ENCODE data around the gene MSH6. TPM values are rescaled to one million over a fixed set of nuclear protein-coding genes. Genes with fewer than 3 reads are reported as not detected.

Gene MSH6
- total RNA-seq, 1 donor from 2014 or later = 19.3 TPM

- DNase-seq (ENCODE audit: low spot score) (no peak), ATAC-seq (no peak)
These were observed 4.1 kb upstream of the MSH6 start for GRCh38 chr2:47778698-47779425.

DNA sequence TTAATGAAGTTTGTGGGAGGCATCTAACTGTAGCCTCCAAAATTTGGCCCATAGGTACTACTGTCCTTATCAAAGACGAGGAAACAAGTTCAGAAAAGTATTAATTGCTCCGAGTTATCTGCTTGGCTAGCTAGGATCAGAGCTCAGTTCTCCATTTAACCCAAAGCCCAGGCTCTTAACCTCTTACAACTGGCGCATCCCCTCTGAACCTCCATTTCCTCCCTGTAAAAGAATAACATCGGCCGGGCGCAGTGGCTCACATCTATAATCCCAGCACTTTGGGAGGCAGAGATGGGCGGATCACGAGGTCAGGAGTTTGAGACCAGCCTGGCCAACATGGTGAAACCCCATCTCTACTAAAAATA lies 3.5 kb upstream of the MSH6 start:
- no peak for ATAC-seq
- DNase-seq (ENCODE audit: low spot score) = no peak

GRCh38 chr2:47782381-47782670 lies 619 bp upstream of the MSH6 start:
- ATAC-seq (peak; percentile 63), DNase-seq (ENCODE audit: low spot score) (peak; percentile 72)

- peak; percentile 68 for DNase-seq (ENCODE audit: low spot score)
- ATAC-seq = peak; percentile 48
These were observed 774 bp downstream of the MSH6 start for GRCh38 chr2:47783486-47784351.

DNA sequence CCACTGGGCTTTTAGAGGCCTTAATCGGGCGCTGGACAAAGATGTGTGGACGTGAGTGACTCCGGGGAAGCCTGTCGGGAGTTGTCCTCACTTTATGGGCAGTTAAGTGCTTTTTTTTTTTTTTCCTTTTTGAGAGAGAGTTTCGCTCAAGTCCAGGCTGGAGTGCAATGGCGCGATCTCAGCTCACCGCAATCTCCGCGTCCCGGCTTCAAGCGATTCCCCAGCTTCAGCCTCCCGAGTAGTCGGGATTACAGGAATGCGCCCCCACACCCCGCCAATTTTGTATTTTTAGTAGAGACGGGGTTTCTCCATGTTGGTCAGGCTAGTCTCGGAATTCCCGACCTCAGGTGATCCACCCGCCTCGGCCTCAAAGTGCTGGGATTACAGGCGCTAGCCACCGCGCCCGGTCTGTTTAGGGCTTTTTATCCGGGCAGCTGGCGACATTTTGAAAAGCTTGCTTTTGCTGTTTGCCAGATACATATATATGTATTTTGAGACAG lies 1.5 kb downstream of the MSH6 start:
- ATAC-seq (no peak), DNase-seq (ENCODE audit: low spot score) (peak; percentile 45)

- ATAC-seq = no peak
- DNase-seq (ENCODE audit: low spot score) = no peak
These were observed 3.0 kb downstream of the MSH6 start for GRCh38 chr2:47785986-47786385.

DNA sequence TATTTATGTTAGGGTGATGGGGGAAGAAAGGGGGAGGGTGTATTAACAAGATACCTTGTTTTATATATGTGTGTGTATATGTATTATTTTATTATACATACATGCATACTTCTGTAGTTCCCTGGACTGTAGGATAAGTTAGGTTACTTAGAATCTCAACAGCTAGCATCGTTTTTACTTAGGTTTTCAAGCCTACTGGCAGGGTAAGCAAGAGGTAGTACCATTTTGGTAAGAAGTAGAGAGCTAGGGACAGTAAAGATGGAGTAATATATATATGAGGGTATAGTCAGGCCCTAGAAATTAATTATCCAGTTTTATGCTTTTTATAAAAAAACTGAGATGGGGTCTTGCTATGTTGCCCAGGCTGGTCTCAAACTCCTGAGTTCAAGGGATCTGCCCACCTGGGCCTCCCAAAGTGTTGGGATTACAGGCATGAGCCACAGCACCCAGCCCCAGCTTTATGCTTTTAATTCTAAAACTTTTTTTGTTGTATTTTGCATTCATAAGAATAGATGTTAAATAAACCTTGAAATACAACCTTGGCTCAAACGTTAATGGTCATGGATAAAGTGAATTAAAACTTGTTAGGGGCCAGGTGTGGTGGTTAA lies 13.2 kb downstream of the MSH6 start:
- no peak for ATAC-seq
- no peak for DNase-seq (ENCODE audit: low spot score)

DNA sequence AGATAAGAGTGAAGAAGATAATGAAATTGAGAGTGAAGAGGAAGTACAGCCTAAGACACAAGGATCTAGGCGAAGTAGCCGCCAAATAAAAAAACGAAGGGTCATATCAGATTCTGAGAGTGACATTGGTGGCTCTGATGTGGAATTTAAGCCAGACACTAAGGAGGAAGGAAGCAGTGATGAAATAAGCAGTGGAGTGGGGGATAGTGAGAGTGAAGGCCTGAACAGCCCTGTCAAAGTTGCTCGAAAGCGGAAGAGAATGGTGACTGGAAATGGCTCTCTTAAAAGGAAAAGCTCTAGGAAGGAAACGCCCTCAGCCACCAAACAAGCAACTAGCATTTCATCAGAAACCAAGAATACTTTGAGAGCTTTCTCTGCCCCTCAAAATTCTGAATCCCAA lies 15.7 kb downstream of the MSH6 start:
- ATAC-seq (peak; percentile 23), DNase-seq (ENCODE audit: low spot score) (no peak)

DNA sequence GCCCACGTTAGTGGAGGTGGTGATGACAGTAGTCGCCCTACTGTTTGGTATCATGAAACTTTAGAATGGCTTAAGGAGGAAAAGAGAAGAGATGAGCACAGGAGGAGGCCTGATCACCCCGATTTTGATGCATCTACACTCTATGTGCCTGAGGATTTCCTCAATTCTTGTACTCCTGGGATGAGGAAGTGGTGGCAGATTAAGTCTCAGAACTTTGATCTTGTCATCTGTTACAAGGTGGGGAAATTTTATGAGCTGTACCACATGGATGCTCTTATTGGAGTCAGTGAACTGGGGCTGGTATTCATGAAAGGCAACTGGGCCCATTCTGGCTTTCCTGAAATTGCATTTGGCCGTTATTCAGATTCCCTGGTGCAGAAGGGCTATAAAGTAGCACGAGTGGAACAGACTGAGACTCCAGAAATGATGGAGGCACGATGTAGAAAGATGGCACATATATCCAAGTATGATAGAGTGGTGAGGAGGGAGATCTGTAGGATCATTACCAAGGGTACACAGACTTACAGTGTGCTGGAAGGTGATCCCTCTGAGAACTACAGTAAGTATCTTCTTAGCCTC lies 16.2 kb downstream of the MSH6 start:
- no peak for DNase-seq (ENCODE audit: low spot score)

GRCh38 chr2:47801118-47801517 lies 18.2 kb downstream of the MSH6 start:
- ATAC-seq (no peak), DNase-seq (ENCODE audit: low spot score) (no peak)

More for the DNA sequence above, 16.2 kb downstream of the MSH6 start:
- ATAC-seq = no peak

- ATAC-seq (no peak), DNase-seq (ENCODE audit: low spot score) (no peak)
These were observed 20.4 kb downstream of the MSH6 start for GRCh38 chr2:47803363-47803762.

GRCh38 chr2:47803770-47804169 lies 20.8 kb downstream of the MSH6 start:
- DNase-seq (ENCODE audit: low spot score) = no peak
- ATAC-seq = no peak

DNA sequence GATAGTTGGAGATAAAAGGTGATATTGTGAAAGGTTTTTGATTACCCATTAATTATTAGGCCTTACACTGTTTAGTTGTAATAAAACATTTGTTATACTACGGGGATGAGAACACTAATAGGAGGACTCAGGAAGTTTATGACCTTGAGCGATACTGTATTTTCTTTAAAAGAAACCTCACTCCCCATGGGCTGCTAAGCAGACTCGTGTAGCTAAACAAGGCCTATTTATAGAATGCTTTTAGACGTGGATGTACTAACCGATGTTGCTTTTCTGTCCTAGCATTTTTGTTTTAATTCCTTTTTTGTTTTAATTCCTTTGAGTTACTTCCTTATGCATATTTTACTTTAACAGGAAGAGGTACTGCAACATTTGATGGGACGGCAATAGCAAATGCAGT lies 22.9 kb downstream of the MSH6 start:
- ATAC-seq = no peak
- no peak for DNase-seq (ENCODE audit: low spot score)

DNA sequence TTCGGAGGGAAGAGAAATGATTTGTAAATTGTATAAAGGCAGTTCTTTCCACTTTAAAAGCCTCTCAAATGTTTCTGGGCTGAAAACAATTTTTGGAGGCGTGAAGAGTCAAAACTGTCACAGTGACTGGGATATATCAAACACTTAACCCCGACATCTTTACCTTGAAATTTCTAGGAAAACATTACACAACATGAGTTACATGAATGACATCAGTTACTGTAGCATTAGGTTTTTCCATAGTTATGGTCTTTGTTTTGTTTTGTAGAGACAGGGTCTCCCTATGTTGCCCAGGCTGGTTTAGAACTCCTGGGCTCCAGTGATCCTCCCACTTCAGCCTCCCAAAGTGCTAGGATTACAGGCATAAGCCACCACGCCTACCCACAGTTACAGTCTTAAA lies 25.7 kb downstream of the MSH6 start:
- ATAC-seq = no peak
- DNase-seq (ENCODE audit: low spot score) = no peak

- DNase-seq (ENCODE audit: low spot score) (no peak), ATAC-seq (no peak)
These were observed 27.0 kb downstream of the MSH6 start for GRCh38 chr2:47809903-47810302.

- ATAC-seq (no peak), DNase-seq (ENCODE audit: low spot score) (no peak)
These were observed 27.9 kb downstream of the MSH6 start for GRCh38 chr2:47810850-47811249.

- DNase-seq (ENCODE audit: low spot score) (no peak), ATAC-seq (no peak)
These were observed 28.7 kb downstream of the MSH6 start for GRCh38 chr2:47811668-47812067.

DNA sequence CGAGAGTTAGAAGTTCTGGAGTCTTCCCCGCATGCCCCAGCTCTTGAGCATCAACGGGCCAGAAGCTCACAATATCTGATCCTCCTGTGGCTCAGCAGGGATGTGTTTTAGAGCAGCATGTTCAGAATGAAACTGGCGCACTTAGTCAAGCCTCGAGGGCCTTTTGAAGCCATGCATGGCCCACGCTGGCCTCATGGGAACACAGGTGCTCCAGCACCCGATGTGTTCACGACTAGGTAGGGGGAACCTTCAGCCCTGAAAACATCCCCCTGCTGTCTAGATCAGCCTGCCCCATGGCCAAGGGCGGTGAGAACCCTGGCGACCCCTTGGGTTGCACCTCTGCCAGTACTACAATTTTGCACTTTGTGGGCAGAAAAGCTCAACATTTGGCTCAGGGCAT lies 32.8 kb downstream of the MSH6 start:
- no peak for DNase-seq (ENCODE audit: low spot score)
- no peak for ATAC-seq

- ATAC-seq = no peak
- DNase-seq (ENCODE audit: low spot score) = no peak
These were observed 35.8 kb downstream of the MSH6 start for GRCh38 chr2:47818777-47819176.

- no peak for DNase-seq (ENCODE audit: low spot score)
- ATAC-seq = no peak
These were observed 36.9 kb downstream of the MSH6 start for GRCh38 chr2:47819834-47820233.

- DNase-seq (ENCODE audit: low spot score) (no peak), ATAC-seq (no peak)
These were observed 39.6 kb downstream of the MSH6 start for GRCh38 chr2:47822518-47822917.

Data from left lobe of liver (tissue), 2 donors.